ENCODE measurements around the gene LRP6. TPM values are rescaled to one million over a fixed set of nuclear protein-coding genes. Genes with fewer than 3 reads are reported as not detected.
A peak's percentile ranks its signal among the peaks of the same experiment; 100 is the strongest.

LRP6 gene
- polyA plus RNA-seq, 6 donors from 2014 or later, result 0.48 to 1.2 (median 0.87) TPM; not detected in 2

DNA sequence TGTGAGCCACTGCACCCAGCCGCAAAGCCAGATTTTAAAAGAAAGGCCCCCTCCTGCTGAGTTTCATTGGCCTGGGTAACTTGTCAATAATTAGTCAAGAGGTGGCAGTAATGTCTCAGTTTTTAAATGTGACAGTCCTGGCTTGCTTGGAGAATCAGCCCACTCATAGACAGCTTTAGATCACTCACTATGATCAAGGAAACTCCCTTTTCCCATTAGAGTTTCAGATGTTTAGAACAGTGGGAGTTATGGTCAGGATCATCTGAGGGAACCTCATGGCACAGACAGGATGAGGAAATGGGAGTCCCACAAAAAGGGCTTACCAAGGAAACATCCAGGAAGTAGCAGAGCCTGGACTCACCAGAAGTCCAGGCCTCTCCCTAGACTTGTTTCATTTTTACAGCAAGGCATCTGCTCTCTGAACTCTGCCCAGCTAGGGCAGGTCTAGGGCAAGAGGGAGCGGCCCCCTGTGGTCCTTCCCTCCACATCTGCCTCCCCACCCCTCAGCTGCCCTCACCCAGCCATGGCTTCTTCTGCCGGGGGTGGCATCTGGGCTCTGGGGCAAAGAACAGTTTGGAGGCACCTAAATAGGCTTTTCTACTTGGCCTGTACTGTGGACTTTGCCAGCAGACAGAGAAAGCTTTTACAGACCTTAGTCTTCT lies 184.9 kb downstream of the LRP6 start:
- H3K27ac Mint-ChIP-seq, result no peak overlapping the region
- H3K4me3 Mint-ChIP-seq, result no peak overlapping the region
- DNase-seq, result no peak
- no peaks in the 10 kb centered on the region for H3K36me3 Mint-ChIP-seq
- H3K9me3 Mint-ChIP-seq, result no peaks in the 10 kb centered on the region
- peaks cover 0 to 8% (median 0%) of the 10 kb centered on the region in 3 donors for H3K27me3 Mint-ChIP-seq
- no peaks in the 10 kb centered on the region for H3K4me1 Mint-ChIP-seq
- no peak for ATAC-seq (ENCODE audit: low read depth in 2 of 2)

DNA sequence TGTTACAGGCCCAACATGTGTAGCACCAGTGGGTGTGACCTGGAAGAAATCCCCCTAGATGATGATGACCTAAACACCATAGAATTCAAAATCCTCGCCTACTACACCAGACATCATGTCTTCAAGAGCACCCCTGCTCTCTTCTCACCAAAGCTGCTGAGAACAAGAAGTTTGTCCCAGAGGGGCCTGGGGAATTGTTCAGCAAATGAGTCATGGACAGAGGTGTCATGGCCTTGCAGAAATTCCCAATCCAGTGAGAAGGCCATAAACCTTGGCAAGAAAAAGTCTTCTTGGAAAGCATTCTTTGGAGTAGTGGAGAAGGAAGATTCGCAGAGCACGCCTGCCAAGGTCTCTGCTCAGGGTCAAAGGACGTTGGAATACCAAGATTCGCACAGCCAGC lies 187.6 kb downstream of the LRP6 start:
- ATAC-seq (ENCODE audit: low read depth in 2 of 2), result no peak
- Mint-ChIP-seq H3K9me3 (no peaks in the 10 kb centered on the region), H3K27ac (no peak overlapping the region)

DNA sequence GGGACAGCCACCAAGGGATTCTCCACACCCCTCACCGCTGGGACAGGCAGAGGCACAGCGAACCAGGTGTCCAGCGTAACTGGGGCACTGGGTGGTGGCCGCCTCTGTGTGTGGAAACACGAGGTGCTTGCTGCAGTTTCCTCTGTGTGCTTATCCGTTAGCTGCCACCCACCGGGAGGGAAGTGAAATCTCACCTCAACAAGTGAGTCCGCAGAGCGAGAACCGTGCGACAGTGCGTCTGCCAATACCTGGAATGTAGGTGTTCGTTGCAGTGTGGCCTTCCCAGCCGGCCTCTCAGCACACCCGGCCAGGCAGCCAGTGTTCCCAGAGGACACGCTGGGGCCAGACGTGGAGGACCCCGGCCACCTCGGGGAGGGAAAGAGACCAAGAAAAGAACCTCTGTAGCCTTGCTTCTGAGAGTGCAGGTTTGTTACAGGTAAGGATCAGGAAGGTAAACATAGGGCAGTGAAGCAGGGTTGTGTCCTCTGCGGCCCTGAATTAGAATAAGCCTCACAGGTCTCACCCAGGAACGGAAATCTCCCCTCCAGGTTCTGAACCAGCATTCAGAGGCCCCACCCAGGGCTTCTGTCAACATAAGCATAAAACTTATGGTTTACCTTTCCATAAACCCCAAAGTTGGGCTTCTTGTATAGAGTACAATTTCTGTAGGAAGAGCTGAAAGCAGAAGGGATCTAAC lies 194.6 kb downstream of the LRP6 start:
- Mint-ChIP-seq H3K9me3 (no peaks in the 10 kb centered on the region), H3K36me3 (no peaks in the 10 kb centered on the region), H3K27me3 (peaks cover 4 to 19% (median 6%) of the 10 kb centered on the region in 3 donors), H3K4me3 (peak overlapping the region in 2 of 8 donors; percentile 39 to 69), H3K27ac (peak overlapping the region in 1 of 6 donors; percentile 68), H3K4me1 (peaks cover 11 to 17% (median 14%) of the 10 kb centered on the region in 3 donors)
- peak; percentile 58 to 67 for ATAC-seq (ENCODE audit: low read depth in 2 of 2)
- no peak for DNase-seq

More for the DNA sequence above, 187.6 kb downstream of the LRP6 start:
- Mint-ChIP-seq H3K36me3 (no peaks in the 10 kb centered on the region), H3K4me3 (no peak overlapping the region), H3K27me3 (peaks cover 0 to 20% (median 6%) of the 10 kb centered on the region in 3 donors), H3K4me1 (no peaks in the 10 kb centered on the region)
- DNase-seq, result no peak

DNA sequence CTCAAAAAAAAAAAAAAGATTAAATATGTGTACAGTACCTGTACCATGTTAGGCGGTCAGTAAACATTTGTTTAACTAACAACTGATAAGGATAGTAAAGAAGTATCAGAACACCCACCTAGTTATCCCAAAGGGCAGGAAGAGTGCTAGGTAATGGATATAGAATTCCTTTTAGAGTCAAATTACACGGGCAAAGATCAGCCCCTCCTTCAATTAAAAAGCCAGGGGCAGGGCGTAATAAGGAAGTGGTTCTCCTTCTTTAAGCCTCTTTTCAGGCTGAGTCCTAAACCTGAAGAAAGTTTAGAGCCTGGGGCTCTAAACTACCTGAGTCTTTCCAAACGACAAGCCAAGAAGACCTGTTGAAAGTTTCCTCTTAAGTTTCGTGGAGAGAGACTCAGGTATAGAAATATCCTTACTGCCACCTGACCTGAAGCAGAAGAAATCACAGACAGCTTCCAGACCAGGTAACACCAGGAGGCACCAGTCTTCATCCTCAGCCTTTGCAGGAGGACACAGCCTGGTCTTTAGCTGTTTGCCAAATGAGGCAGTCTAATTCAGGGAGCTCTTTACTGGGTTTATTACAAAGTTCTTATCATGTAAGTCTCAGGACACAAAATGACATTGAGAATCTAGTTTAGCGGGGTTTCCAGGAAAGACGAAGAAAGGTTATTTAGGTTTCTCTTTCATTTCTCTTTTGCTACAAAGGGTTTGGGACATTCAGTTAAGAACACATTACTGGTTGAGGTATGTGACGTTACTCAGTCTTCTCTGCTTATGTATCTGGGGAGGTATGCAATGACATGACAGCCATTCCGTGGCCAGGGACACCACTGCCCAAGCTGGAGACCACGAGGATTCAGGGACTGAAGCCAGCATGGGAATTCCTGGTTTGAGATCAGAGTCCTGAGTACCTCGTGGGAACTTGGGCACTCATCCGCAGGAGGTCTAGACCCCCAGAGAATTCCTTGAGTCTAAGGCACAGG lies 195.9 kb downstream of the LRP6 start, which contains the start of gene BCL2L14:
Gene BCL2L14, plus strand, starts transcription at position 266 of the 983 bp plus-strand sequence. CDS start 8,367 bp downstream, outside the sequence.
- ATAC-seq (ENCODE audit: low read depth in 2 of 2), result no peak
- Mint-ChIP-seq H3K27me3 (peaks cover 4 to 13% (median 5%) of the 10 kb centered on the region in 3 donors), H3K9me3 (no peaks in the 10 kb centered on the region), H3K4me1 (peaks cover 11 to 17% (median 14%) of the 10 kb centered on the region in 3 donors), H3K27ac (no peak within 1 kb of the TSS), H3K4me3 (peak within 1 kb of the TSS in 7 of 8 donors; percentile 11 to 62 (median 47)), H3K36me3 (no peaks in the 10 kb centered on the region)
- DNase-seq, result no peak

DNA sequence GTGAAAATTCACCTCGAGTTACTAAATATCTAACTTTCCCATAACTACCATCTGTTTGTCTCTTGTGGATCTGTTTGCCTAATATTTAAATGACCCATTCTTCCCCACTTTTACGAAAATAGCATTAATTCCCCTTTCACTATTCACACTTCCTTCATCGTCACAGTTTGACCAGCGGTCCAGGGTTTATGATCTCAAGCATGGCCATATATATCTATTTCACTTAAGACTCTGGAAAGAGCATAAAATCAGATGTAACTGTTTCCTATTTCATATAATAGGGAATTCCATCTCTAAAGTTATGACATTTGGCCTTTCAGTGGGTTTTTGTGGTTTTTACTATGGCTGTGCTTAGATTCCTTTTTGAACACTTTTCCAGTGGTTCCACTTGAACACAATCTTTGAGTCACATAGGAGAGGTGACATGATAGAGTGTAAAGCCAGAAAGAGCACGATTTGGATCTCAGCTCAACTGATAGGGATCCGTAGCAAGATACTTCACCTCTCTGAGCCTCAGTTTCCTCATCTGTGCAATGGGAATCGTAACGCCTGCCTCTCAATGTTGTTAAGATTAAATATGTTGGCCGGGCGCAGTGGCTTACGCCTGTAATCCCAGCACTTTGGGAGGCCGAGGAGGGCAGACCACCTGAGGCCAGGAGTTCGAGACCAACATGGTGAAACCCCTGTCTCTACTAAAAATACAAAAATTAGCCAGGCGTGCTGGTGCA lies 196.9 kb downstream of the LRP6 start:
- Mint-ChIP-seq H3K27ac (no peak overlapping the region), H3K36me3 (no peaks in the 10 kb centered on the region), H3K4me3 (peak overlapping the region in 1 of 8 donors; percentile 18), H3K4me1 (peaks cover 11 to 17% (median 14%) of the 10 kb centered on the region in 3 donors), H3K27me3 (peaks cover 0 to 7% (median 4%) of the 10 kb centered on the region in 3 donors), H3K9me3 (no peaks in the 10 kb centered on the region)
- no peak for DNase-seq
- ATAC-seq (ENCODE audit: low read depth in 2 of 2), result no peak

DNA sequence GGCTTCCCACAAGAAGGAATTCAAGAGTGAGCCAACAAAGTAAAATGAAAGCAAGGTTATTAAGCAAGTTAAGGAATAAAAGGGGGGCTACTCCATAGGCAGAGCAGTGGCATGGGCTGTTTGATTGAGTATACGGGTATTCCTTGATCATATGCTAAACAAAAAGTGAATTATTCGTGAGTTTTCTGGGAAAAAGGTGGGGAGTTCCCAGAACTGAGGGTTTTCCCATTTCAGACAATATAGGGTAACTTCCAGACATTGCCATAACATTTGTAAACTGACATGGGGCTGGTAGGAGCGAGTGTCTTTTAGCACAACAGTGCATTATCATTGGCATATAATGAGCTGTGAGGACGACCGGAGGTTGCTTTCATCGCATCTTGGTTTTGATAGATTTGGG lies 198.1 kb downstream of the LRP6 start:
- no peaks in the 10 kb centered on the region for H3K9me3 Mint-ChIP-seq
- no peak for ATAC-seq (ENCODE audit: low read depth in 2 of 2)
- H3K4me1 Mint-ChIP-seq, result peaks cover 11 to 17% (median 14%) of the 10 kb centered on the region in 3 donors
- peak overlapping the region in 1 of 8 donors; percentile 12 for H3K4me3 Mint-ChIP-seq
- peaks cover 0 to 7% (median 4%) of the 10 kb centered on the region in 3 donors for H3K27me3 Mint-ChIP-seq
- no peak overlapping the region for H3K27ac Mint-ChIP-seq
- H3K36me3 Mint-ChIP-seq, result no peaks in the 10 kb centered on the region
- DNase-seq, result no peak

Other genes with a start within 250 kb of the LRP6 start
- not detected for gene BCL2L14, start 196.1 kb downstream of the LRP6 start, polyA plus RNA-seq (ENCODE audit: low read depth in 6 of 6)
- gene MANSC1, start 83.2 kb upstream of the LRP6 start, polyA plus RNA-seq (ENCODE audit: low read depth in 6 of 6), result 1 to 10 TPM in 4 of 6 donors, under 1 TPM in 2; 0.27 to 2.5 (median 1.4) TPM
- 10 to 100 TPM in 5 of 6 donors, 1 to 10 TPM in 1; 8.3 to 43.8 (median 14.4) TPM for gene BORCS5, start 90.0 kb upstream of the LRP6 start, polyA plus RNA-seq (ENCODE audit: low read depth in 6 of 6)